Activated T-helper 2 cell treated with anti-CD3 and anti-CD28 coated beads, Interferon-gamma antibody, Interleukin-2, Interleukin-4, amounts not matched to agents 10 μg/mL and 5 μg/mL and 100 μg/mL, durations not matched to agents 14 hours and 24 hours and 36 hours (primary cell): ENCODE data around the gene DDA1. TPM values are rescaled to one million over a fixed set of nuclear protein-coding genes. Genes with fewer than 3 reads are reported as not detected.

Experiments
- DNase-seq: peaks from one replicate; pipeline ENCODE4 v3.0.0; 2021; ENCODE audit warnings: low spot score
- H3K27ac Mint-ChIP-seq: one replicate; pipeline ENCODE4 v1.8.0; 2021; ENCODE audit warnings: mixed read lengths
- H3K27me3 Mint-ChIP-seq: one replicate; pipeline ENCODE4 v1.8.0; 2021; ENCODE audit warnings: low read depth, mixed read lengths
- H3K36me3 Mint-ChIP-seq: one replicate; pipeline ENCODE4 v1.8.0; 2021; ENCODE audit warnings: low read depth, mixed read lengths
- H3K4me1 Mint-ChIP-seq: one replicate; pipeline ENCODE4 v1.8.0; 2021; ENCODE audit warnings: low read depth, mixed read lengths
- H3K4me3 Mint-ChIP-seq: one replicate; pipeline ENCODE4 v1.8.0; 2021; ENCODE audit warnings: low read depth, mild to moderate bottlenecking, moderate library complexity, mixed read lengths
- H3K9me3 Mint-ChIP-seq: one replicate; pipeline ENCODE4 v1.8.0; 2021; ENCODE audit warnings: mixed read lengths
- intact Hi-C: fragments of 100-400 bp; cut with micrococcal nuclease; formaldehyde crosslinking; loops from one replicate; pipeline ENCODE4 v1.15.1; 2023
- total RNA-seq: library from RNA; stranded (reverse); gene quantifications from 2 replicates; pipeline ENCODE4 v1.2.3, GENCODE V29; 2022

Gene DDA1
- total RNA-seq, 1 donor from 2014 or later = 37.1 TPM

GRCh38 chr19:17339088-17339741, 29.9 kb downstream of the DDA1 start:
- no peaks in the 10 kb centered on the region for H3K27me3 Mint-ChIP-seq
- intact Hi-C loops = loop anchor here (5.0 kb wide), 2 partner anchors 47 to 68 kb away; partner anchors contain the start of gene BST2
- H3K9me3 Mint-ChIP-seq = no peaks in the 10 kb centered on the region
- no peak for DNase-seq
- H3K27ac Mint-ChIP-seq = no peak overlapping the region
- peaks cover 16% of the 10 kb centered on the region for H3K36me3 Mint-ChIP-seq
- peaks cover 7% of the 10 kb centered on the region for H3K4me1 Mint-ChIP-seq
- peak overlapping the region; percentile 84 for H3K4me3 Mint-ChIP-seq

- DNase-seq = no peak
- Mint-ChIP-seq H3K27ac (no peak overlapping the region), H3K9me3 (no peaks in the 10 kb centered on the region), H3K4me3 (no peak overlapping the region), H3K4me1 (peaks cover 1% of the 10 kb centered on the region), H3K36me3 (peaks cover 17% of the 10 kb centered on the region), H3K27me3 (no peaks in the 10 kb centered on the region)
- intact Hi-C loops = no loop called here
These were observed 31.0 kb downstream of the DDA1 start for GRCh38 chr19:17340302-17340870.

DNA sequence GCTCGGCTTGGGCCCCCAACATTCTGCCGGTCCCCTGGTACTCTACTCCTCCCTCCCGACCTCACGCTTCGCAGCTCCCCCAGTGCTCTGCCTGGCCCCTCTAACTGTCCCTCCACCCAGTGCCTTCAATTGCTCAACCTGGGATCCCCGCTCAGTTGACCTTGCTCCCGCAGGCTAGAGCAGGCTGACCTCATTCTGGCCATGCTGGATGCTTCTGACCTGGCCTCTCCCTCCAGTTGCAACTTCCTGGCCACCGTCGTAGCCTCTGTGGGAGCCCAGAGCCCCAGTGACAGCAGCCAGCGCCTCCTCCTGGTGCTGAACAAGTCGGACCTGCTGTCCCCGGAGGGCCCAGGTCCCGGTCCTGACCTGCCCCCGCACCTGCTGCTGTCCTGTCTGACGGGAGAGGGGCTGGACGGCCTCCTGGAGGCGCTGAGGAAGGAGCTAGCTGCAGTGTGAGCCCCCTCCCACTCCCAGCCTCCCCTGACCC, 31.6 kb downstream of the DDA1 start:
- peaks cover 17% of the 10 kb centered on the region for H3K36me3 Mint-ChIP-seq
- H3K9me3 Mint-ChIP-seq = no peaks in the 10 kb centered on the region
- H3K27me3 Mint-ChIP-seq = no peaks in the 10 kb centered on the region
- no peak overlapping the region for H3K27ac Mint-ChIP-seq
- no peak for DNase-seq
- no peak overlapping the region for H3K4me3 Mint-ChIP-seq
- peaks cover 1% of the 10 kb centered on the region for H3K4me1 Mint-ChIP-seq
- intact Hi-C loops = no loop called here

- Mint-ChIP-seq H3K27ac (no peak overlapping the region), H3K4me3 (no peak overlapping the region), H3K4me1 (peaks cover 5% of the 10 kb centered on the region), H3K9me3 (no peaks in the 10 kb centered on the region), H3K36me3 (peaks cover 17% of the 10 kb centered on the region), H3K27me3 (no peaks in the 10 kb centered on the region)
- no peak for DNase-seq
- intact Hi-C loops = no loop called here
These were observed 32.0 kb downstream of the DDA1 start for GRCh38 chr19:17341386-17341785.

GRCh38 chr19:17341845-17342244, 32.5 kb downstream of the DDA1 start:
- Mint-ChIP-seq H3K36me3 (peaks cover 17% of the 10 kb centered on the region), H3K4me3 (no peak overlapping the region), H3K27me3 (no peaks in the 10 kb centered on the region), H3K4me1 (peaks cover 5% of the 10 kb centered on the region), H3K9me3 (no peaks in the 10 kb centered on the region), H3K27ac (no peak overlapping the region)
- intact Hi-C loops = no loop called here
- no peak for DNase-seq

GRCh38 chr19:17346109-17346671, 36.8 kb downstream of the DDA1 start:
- intact Hi-C loops = loop anchor here (1.0 to 5.0 kb wide), 2 partner anchors 40 to 121 kb away; no protein-coding TSS in a partner anchor
- peaks cover 11% of the 10 kb centered on the region for H3K27me3 Mint-ChIP-seq
- H3K4me3 Mint-ChIP-seq = no peak overlapping the region
- H3K9me3 Mint-ChIP-seq = no peaks in the 10 kb centered on the region
- H3K4me1 Mint-ChIP-seq = peaks cover 7% of the 10 kb centered on the region
- peak; percentile 70 for DNase-seq
- peaks cover 4% of the 10 kb centered on the region for H3K36me3 Mint-ChIP-seq
- no peak overlapping the region for H3K27ac Mint-ChIP-seq

GRCh38 chr19:17347361-17347760, 38.0 kb downstream of the DDA1 start:
- no peak for DNase-seq
- peaks cover 11% of the 10 kb centered on the region for H3K27me3 Mint-ChIP-seq
- no peak overlapping the region for H3K27ac Mint-ChIP-seq
- H3K36me3 Mint-ChIP-seq = peaks cover 4% of the 10 kb centered on the region
- peaks cover 7% of the 10 kb centered on the region for H3K4me1 Mint-ChIP-seq
- no peak overlapping the region for H3K4me3 Mint-ChIP-seq
- intact Hi-C loops = loop anchor here (5.0 kb wide), 1 partner anchor 120 kb away; no protein-coding TSS in a partner anchor
- no peaks in the 10 kb centered on the region for H3K9me3 Mint-ChIP-seq

DNA sequence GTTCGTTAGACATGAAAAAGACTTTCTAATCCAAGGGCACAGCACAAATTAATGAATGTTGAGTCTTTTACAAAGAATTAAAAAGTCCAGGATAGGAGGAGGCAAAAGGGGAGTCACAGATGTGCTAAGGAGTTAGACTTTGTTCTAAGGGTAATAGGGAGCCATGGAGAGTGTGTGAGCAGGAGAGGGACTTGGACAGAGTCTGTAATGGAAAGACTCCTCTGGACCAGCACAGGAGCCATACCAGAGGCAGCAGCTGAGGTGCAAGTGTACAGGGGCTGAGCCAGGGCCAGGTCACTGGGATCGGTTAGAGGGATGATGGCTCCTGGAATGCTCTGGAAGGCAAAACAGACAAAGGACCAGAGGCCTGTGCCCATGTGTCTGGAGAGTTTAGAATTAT, 38.5 kb downstream of the DDA1 start:
- intact Hi-C loops = loop anchor here (5.0 kb wide), 1 partner anchor 119 kb away; no protein-coding TSS in a partner anchor
- Mint-ChIP-seq H3K27me3 (peaks cover 11% of the 10 kb centered on the region), H3K9me3 (no peaks in the 10 kb centered on the region), H3K4me3 (no peak overlapping the region), H3K4me1 (peaks cover 7% of the 10 kb centered on the region), H3K36me3 (peaks cover 4% of the 10 kb centered on the region), H3K27ac (no peak overlapping the region)
- DNase-seq = no peak

DNA sequence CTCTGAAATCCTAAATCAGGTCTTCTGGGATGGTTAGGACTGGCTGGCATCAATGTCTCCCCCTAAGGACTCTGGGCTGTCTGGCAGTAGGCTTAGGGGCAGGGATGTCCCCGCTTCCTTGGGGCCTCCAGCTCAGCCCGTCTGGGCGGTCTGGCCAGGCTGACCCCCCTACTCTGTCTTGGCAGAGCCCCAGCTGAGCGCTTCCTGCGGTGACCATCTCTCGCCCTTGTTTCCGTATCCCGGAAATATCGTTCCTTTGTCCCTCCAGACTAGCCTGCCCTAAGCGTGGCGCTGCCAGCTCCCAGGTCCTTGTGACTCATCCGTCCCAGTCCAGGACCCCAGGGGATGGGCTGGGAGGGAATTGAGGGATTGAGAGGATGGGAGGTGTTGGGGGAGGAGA, 39.3 kb downstream of the DDA1 start:
- DNase-seq = no peak
- H3K27me3 Mint-ChIP-seq = peaks cover 11% of the 10 kb centered on the region
- H3K4me3 Mint-ChIP-seq = no peak overlapping the region
- no peak overlapping the region for H3K27ac Mint-ChIP-seq
- H3K4me1 Mint-ChIP-seq = peaks cover 7% of the 10 kb centered on the region
- H3K9me3 Mint-ChIP-seq = no peaks in the 10 kb centered on the region
- intact Hi-C loops = loop anchor here (5.0 kb wide), 1 partner anchor 119 kb away; no protein-coding TSS in a partner anchor
- peaks cover 4% of the 10 kb centered on the region for H3K36me3 Mint-ChIP-seq

- no peak overlapping the region for H3K27ac Mint-ChIP-seq
- no peak overlapping the region for H3K4me3 Mint-ChIP-seq
- H3K9me3 Mint-ChIP-seq = no peaks in the 10 kb centered on the region
- intact Hi-C loops = no loop called here
- no peak for DNase-seq
- H3K36me3 Mint-ChIP-seq = no peaks in the 10 kb centered on the region
- H3K4me1 Mint-ChIP-seq = peaks cover 2% of the 10 kb centered on the region
- H3K27me3 Mint-ChIP-seq = peaks cover 11% of the 10 kb centered on the region
These were observed 42.6 kb downstream of the DDA1 start for GRCh38 chr19:17351815-17352435.

- H3K4me3 Mint-ChIP-seq = no peak overlapping the region
- H3K27ac Mint-ChIP-seq = no peak overlapping the region
- H3K27me3 Mint-ChIP-seq = peaks cover 10% of the 10 kb centered on the region
- no peaks in the 10 kb centered on the region for H3K9me3 Mint-ChIP-seq
- H3K36me3 Mint-ChIP-seq = no peaks in the 10 kb centered on the region
- DNase-seq = no peak
- peaks cover 2% of the 10 kb centered on the region for H3K4me1 Mint-ChIP-seq
- intact Hi-C loops = no loop called here
These were observed 43.4 kb downstream of the DDA1 start for GRCh38 chr19:17352608-17353280.

DNA sequence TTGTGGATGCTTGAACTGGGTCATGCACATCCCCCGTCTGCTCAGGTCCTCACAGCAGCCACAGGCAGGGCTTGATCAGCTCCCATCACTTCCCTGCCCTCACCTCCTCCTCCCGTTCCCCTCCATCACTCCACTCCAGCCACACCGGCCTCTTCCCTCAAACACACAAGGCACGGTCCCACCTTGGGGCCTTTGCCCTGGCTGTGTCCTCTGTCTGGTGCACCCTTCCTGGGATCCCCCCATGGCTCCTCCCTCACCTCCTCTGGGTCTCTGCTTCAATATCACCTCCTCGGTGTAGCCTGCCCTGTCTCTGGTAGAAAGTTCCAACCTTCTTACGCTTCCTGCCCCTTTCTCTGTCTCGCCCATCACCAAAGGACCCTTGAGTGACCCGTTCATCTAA, 44.0 kb downstream of the DDA1 start:
- Mint-ChIP-seq H3K4me3 (no peak overlapping the region), H3K4me1 (peaks cover 2% of the 10 kb centered on the region), H3K27ac (no peak overlapping the region), H3K9me3 (no peaks in the 10 kb centered on the region), H3K27me3 (peaks cover 7% of the 10 kb centered on the region), H3K36me3 (no peaks in the 10 kb centered on the region)
- no peak for DNase-seq
- intact Hi-C loops = no loop called here
